HG03097 (cell line): ENCODE results near the gene MEF2A.

Experiments
- ATAC-seq: cut with Tn5 transposase; IDR thresholded peaks from one replicate; pipeline ENCODE4 v1.9.1; 2021; ENCODE audit not compliant: unreplicated experiment, low FRiP score

Gene MEF2A

DNA sequence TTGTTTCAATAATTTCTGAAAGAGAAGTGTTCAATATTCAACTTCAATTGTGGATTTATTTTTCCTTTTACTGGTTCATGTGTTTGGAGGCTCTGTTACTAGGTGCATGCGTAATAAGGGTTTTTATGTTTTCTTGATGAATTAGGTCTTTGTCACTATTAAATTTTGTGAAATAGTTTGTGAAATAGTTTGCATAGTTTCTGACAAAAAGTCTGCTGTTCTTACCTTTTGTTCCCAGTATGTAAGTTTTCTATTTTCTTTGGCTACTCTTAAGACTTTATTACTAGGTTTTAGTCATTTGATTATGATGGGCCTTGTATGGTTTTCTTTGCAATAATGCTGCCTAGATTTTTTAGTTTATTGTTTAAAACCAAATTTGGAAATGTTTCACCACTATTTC is 38.0 kb downstream of the MEF2A start:
- no peak for ATAC-seq

DNA sequence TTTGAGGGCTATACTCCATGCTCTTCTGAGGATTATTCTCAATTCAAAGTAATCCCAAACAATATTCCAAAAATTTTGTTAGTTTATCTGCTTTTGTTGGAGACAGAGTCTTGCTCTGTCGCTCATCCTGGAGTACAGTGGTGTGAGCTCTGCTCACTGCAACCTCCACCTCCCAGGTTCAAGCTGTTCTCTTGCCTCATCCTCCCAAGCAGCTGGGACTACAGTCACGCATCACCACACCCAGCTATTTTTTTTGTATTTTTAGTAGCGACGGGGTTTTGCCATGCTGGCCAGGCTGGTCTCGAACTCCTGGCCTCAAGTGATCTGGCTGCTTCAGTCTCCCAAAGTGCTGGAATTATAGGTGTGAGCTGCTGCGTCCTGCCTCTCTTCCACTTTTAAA is 39.1 kb downstream of the MEF2A start:
- ATAC-seq: no peak

DNA sequence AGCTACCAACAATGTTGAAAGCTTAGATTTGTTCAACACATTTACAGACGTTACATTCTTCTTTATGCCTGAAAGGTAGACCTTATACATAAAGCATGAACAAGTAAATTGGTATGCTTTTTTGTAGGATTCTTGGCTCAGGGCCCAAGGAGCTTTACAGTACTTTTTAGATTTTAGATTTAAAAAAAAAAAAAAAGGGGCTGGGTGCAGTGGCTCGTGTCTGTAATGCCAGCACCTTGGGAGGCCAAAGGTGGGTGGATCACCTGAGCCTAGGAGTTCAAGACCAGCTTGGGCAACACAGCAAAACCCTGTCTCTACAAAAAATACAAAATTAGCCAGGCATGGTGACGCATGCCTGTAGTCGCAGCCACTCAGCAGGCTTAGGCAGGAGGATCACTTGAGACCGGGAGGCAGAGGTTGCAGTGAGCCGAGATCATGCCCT is 39.7 kb downstream of the MEF2A start:
- ATAC-seq: no peak

DNA sequence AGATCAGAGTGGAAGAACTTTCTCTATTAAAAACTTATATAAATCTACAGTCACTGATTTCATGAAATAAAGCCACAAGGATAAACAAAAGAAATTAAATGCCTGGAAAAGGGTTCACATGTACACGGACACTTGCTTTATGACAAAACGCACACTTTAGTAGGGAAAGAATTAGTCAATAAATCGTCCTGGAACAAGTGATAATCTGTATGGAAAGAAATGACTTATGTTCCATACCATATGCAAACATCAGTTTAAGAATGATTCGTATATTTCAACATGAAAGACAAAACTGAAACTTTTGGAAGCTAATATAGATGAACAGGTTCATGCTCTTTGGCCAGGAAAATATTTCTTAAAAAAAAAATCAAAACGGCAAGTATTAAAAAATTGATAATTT is 40.2 kb downstream of the MEF2A start:
- ATAC-seq: no peak

DNA sequence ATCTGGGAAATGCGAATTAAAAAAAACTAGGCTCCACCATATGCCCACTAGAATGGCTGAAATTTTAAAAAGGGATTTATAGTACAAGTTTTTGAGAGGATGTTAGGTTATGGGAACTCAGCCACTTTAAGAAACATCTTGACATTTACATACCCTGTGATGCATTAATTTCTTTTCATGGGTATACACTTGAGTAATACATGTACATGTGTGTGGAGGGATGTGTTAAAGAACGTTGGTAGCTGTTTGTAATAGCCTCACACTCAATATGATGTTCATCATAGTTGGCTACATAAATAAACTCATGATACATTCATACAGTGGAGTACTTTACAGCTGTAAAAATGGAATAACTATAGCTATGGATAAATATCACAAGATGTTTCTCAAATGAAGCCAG is 40.9 kb downstream of the MEF2A start:
- no peak for ATAC-seq

DNA sequence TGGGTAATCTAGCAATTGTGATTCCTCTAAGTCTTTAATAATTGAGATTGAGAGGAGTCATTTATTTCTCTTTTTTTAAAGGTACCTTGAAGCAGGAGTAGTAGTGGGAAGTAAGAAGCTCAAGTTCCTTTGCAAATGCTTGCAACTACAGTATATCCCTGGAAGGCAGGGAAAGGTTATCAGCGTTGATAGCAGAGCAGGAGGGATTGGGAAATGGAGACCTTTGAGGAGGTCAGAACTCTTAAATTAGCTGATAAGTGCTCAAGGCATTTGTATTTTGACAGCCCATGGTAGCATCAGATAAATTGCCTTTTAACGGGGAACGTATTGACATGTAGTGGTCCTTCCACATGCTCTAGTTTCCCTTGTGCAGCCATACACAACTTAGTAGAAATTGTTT is 47.7 kb downstream of the MEF2A start:
- no peak for ATAC-seq

DNA sequence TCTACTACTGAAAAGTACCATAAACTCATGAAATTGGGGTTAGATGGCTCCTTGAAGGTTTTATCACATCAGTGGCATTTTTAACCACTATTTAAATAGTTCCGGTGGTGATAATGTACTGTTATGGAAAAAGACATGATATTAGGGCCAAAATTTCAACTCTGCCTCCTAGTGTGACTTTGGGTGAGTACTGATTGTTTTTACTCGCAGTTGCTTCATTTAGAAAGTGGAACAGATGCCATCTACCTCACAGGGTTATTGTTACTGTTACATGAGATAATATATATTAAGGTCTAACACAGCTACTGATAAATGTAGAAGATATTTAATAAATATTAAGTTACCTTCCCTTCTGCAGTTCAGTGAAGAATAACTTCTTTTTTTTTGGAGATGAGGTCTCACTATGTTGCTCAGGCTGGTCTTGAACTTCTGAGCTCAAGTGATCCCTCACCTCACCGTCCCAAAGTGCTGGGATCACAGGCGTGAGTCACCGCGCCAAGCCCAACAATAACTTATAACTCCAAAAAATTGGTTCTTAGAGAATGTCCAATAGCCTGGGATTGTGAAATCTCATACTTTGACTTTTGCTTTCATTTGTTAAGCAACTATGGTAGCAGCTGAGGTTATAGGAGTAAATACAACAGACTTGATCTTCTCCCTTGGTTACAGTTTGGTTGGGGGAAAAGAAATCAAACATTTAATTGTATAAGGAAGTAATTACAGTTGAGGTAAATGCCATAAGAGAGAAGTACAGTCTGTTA is 48.3 kb downstream of the MEF2A start:
- no peak for ATAC-seq

DNA sequence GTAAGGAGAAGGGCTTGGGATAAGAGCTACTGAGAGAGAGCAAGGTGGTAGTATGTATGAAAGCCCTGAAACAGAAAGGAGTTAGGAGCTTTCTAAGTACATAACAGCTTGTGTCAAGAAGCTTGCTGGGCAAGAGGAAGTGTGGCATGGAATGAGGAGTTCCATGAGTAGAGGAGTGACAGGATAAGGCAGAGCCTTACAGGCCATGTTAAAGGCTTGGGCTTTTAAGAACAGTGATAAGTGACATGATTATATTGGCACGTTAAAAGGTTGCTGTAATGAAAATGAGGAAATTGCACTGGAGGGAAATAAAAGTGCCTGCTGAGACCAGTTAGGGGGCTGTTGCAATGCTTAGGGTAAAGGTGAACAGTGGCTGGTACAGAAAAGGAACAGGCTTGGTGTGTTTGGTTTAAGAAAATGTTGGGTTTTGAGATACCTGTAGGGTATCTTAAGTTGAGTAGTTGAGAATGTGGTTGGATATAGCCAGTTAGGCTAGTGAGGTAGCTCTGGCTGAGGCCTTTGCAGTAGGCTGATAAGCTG is 49.0 kb downstream of the MEF2A start:
- no peak for ATAC-seq

DNA sequence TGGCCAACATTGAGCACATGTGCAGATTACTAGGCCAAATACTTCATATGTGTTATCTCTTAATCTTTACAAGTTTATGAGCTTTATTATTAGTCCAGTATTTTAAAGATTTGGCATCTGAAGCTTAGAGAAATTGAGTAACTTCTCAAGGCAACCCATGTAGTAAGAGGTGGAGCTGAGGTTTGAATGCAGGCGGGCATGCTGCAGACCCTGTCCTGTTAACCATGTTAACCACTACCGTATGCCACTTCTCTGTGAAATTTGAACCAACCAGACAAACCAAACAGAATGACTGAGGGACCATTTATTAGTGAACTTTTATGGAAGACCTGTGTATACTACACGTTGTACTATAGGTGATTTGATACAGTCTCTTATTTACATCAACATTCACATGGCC is 49.7 kb downstream of the MEF2A start:
- no peak for ATAC-seq

DNA sequence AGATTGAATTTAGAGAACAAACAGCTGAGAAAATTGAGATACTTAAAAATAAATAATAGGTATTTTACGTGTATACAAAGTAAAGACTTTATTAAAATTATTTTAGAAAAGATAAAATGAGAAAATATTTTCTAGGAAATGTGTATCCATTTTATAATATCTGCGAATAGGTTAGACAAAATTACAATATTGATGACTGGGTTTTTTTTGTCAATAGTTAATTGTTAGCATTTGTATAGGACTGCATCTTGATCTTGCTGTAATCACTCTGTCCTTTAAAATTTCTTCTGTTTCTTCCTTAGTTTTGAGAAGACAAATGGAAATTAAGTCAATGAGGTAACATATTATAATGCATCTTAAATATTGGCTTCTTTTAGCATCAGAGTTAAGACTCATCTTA is 50.3 kb downstream of the MEF2A start:
- ATAC-seq: no peak

DNA sequence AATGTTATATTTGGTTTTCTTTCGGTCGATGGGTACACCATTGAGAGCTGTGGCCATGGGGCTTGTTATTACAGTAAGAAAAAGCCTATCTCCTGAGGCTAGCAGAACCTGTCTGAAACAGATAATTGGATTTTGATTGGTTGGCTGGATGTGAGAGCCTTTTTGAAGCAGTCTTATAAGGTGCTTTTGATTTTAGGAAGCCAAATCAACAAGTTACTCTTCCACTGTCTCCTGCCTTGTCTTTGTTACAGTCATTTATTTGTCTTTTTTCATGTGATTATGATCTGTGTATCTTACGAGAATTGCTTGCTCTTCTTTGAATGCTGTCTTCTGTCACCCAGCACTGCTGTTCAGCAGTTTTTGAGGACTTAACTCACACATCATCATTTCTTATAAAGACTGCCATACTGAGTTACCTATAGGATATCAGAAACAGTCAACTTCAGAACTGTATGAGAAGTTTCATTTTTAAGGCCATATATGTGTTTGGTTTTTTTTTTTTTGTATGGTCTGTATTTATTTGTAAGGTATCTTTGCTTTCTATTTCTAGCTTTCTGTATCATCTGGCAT is 51.1 kb downstream of the MEF2A start:
- no peak for ATAC-seq

DNA sequence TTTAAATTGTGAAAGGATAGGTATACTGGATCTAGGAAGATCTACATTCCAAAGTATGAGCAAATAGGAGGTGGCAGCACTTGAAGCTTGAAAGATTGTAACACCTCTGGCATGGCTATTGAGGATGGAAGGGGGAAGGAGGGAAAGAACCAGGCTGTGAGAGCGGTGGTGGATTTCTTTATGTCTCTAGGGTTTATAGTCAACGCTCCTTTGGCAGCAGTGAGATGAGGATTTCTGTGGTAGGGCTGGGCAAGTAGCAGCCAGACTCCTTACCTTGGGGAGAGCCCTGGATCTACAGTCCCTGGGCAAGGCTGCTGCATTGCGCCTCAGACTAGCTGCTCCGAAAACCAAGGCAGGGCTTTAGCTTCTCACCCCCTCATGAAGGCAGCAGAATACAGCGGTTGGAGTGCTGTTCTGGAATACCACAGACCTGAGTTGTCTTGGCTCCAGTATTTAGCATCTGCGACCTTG is 53.2 kb downstream of the MEF2A start:
- ATAC-seq: no peak

DNA sequence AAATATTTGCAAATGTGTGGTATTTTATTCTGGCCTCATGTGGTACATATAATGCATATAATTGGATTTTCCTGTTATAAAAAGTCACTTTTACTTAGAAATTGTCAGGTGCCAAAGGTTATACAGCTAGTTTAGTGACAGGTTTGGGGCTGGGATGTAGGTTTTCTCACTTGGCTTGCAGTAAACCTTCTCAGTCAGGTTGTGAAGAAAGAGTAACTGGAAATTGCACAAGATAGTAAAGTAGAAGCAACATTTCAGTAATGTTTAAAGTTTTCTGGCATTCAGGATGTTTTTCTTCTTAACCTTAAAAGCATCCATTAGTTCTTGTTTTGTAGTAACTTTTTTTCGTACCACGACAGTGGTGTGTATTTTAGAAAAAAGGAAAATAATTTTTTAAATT is 53.9 kb downstream of the MEF2A start:
- ATAC-seq: no peak

DNA sequence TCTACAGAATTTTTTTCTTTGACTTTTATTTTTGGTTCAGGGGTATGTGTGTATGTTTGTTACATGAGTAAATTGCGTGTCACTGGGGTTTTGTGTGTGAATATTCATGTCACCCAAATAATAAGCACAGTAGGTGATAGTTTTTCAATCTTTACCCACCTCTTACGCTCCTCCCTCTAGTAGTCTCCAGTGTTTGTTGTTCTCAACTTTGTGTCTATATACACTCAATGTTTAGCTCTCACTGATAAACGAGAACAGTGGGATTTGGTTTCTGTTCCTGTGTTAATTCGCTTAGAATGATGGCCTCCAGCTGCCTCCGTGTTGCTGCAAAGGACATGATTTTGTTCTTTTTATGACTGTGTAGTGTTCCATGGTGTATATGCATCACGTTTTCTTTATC is 54.4 kb downstream of the MEF2A start:
- no peak for ATAC-seq

DNA sequence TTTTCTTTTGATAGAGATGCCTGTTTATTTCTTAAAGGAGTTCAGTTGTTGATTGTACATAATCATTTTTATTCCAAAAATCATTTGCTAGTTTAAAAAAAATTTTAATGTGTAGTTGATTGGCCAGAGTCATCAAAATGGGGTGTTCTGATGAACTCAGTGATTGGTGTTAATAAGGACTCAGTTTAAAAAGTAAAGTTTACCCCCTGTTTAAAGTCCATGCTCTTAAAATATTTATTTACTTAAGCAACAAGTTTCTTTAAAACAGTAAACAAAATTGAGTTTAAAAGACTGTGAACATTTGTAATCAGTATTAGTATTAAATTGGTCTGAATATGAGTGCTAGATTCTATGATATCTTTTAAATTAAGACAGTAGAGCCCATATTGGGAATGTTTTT is 56.0 kb downstream of the MEF2A start:
- no peak for ATAC-seq

DNA sequence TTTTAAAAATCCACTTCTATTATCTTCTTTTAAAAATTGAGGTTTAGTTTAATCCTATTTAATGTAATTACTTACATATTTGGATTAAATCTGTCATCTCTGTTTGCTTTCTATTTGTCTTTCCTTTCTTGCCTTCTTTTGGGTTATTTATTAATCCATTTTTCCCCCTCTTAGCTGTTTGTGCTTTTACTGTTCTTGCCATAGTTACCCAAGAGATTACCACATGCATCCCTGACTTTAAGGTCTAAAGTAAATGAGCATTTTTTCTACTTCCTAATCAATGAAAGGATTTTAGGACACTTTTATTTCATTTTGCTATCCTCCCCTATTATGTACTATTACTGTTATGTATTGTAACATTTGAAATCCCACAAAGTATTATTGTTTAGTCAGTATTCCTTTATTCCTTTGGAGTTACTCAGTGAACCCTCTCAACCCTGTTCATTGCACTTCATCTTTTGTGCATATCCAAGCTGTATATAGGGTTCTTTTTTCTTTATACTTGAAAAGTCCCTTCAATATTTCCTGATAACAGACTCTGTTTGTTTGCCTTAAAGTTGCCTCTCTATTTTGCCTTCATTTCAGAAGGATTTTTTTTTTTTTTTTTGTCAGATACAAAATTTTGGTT is 62.7 kb downstream of the MEF2A start:
- no peak for ATAC-seq

DNA sequence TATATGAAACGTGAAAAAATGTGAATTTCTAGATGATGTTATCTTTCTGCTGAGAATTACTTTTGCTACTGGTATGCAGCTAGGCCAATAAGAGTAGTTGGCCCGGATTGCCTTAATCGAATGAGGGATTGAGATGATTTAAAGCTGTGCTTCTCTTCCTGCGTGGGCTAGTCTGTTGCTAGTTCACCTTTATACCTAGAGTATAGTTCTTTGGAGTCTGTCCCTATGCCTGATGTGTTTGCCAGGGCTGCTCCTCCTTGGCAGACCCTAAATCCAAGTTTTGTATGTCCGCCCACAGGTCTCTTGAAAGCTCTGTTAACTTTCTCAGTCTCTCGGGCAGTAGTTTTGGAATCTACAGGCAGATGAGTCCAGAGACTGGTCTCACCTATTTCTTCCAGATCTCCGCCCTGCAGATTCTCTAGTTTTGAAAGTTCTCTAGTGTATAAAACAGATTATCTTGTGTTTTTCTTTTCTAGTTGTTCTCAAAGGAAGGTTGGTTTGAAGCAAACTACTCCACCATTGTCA is 64.9 kb downstream of the MEF2A start:
- ATAC-seq: no peak

DNA sequence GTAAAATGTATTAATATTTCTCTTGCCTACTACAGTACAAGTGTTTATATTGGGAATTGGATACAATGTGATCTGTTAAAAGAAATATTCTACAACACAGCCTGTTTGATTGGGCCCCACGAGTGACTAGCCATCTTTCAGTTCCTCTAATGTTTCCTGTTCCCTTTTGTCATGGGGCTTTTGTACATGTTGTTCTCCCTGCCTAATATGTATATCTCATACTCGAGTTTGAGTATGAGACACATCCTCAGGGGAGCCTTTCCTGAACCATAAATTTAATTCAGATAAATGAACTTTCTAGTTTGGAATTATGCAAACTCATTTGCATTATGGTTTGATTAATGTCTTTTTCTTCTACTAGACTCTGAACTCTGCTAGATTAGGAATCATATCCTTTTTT is 65.5 kb downstream of the MEF2A start:
- ATAC-seq: peak; percentile 83

DNA sequence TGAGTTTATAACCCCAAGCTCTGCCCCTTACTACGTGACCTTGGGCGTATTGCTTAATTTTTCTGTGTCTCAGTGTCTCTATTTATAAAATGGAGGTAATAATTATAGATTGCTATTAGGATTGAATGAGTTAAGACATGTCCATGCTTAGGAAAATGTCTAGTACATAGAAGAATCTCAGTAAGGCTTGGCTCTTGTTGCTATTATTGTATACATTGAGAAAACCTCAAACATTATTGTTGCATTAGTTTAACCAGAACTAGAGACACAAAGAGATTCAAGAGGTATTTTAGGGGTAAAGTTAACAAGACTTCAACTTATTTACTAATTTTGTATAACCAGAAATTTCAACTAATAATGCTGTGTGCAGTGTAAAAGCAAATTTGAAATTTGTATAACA is 66.7 kb downstream of the MEF2A start:
- ATAC-seq: no peak

DNA sequence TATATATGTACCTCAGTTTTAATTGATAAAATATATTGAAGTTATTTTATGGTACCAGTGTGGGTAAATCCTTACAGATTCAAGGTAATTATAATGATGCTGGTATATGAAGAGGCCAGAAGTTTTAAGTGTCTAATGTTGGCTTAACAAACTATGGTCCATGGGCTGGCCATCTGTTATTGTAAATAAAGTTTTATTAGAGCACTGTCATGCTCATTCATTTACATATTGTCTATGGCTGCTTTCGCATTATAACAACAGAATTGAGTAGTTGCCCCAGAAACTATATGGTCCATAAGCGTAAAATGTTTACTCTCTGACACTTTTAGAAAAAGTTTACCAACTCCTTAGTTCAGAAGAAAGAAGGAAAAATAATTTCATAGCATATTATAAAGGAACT is 67.9 kb downstream of the MEF2A start:
- no peak for ATAC-seq

DNA sequence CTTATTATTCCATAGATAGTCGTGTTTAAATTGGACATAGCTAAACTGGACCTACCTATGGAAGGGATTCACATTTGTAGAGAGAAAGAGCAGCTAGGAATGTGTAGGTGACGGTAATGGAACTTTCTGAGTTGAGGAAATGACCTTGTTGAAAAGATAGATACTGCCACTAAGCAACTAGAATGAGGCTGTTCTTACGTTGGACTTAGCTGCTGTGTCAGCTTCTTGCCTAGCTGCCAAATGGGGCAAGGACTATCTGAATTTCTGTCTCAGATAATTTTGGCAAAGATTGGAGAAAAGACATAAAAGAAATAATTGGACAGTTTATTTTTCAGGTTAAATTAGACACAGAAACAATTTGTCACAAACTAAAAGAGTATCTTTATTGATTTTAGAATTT is 68.8 kb downstream of the MEF2A start:
- ATAC-seq: no peak

DNA sequence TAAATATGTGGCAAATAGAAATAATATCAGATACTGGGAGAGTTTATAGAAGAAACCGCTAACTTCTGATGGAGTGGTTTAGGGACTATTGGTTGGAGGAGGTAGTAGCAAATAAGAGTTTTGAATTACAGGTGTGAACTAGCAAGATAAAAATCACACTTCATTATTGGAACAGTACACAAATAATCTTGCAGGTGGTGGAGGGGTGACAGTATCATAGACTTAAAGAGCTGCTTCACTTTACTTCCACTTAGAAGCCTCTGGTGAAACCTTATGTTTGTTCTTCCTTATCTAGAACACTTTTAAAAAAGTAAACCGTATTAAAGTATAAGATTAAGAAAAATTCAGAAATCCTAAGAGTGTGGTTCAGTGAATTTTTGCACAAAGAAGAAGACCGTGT is 69.4 kb downstream of the MEF2A start:
- ATAC-seq: no peak
